GM12872 (cell line): ENCODE data around the gene FADS1.

Experiments
- TF ChIP-seq, protein P1 (sequence below): IDR thresholded peaks from 3 replicates; pipeline ENCODE4 v1.5.1; 2011; ENCODE audit warnings: low read depth, mild to moderate bottlenecking, low read length, moderate library complexity; ENCODE audit not compliant: insufficient read depth

Gene FADS1

DNA sequence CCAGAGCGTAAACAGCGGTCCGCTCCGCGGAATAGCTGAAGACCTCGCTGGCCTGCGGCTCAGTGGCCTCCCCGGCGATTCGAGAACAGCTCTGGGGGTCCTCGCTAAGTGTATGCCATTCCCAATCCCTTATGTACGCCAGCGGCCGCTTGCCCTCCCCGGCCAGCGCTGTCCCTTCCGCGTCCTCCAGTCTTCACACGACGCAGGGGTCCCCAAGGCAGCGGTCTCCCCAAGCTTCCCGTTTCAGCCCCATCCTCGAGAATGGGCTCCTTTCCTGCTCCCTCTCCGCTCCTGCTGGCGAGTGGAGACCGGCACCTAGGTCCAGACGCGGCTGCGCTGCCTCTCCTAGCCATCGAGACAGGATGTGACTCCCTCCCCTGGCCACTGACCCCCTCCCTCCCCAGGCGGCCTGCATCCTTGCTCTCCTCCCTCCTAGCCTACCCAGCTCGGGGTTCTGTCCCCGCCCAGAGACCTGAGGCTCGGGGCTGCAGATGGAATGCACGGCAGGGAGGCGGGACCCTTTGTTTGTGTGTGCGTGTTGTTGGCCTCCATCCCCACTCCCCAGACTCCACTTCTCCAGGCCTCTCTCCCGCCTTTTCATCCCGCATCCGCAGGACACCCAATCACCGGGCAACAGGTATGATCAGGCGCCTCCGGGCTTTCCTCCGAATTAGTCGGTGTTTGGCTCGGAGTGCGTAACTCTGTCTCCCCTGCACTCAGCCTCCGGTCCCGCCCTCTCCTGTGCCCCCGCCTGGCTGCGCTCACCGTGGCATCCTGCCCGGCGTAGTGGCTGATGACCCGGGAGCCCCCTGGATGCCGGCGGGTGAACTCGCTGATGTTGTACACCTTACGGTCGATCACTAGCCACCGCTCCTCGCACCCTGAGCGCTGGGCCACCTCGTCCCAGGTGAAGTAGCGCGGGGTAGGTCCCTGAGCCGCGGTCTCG, 740 bp downstream of the FADS1 start:
- TF ChIP-seq, protein P1, sequence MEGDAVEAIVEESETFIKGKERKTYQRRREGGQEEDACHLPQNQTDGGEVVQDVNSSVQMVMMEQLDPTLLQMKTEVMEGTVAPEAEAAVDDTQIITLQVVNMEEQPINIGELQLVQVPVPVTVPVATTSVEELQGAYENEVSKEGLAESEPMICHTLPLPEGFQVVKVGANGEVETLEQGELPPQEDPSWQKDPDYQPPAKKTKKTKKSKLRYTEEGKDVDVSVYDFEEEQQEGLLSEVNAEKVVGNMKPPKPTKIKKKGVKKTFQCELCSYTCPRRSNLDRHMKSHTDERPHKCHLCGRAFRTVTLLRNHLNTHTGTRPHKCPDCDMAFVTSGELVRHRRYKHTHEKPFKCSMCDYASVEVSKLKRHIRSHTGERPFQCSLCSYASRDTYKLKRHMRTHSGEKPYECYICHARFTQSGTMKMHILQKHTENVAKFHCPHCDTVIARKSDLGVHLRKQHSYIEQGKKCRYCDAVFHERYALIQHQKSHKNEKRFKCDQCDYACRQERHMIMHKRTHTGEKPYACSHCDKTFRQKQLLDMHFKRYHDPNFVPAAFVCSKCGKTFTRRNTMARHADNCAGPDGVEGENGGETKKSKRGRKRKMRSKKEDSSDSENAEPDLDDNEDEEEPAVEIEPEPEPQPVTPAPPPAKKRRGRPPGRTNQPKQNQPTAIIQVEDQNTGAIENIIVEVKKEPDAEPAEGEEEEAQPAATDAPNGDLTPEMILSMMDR, result peak; percentile 26; the same call in 1 of the 3 replicates

DNA sequence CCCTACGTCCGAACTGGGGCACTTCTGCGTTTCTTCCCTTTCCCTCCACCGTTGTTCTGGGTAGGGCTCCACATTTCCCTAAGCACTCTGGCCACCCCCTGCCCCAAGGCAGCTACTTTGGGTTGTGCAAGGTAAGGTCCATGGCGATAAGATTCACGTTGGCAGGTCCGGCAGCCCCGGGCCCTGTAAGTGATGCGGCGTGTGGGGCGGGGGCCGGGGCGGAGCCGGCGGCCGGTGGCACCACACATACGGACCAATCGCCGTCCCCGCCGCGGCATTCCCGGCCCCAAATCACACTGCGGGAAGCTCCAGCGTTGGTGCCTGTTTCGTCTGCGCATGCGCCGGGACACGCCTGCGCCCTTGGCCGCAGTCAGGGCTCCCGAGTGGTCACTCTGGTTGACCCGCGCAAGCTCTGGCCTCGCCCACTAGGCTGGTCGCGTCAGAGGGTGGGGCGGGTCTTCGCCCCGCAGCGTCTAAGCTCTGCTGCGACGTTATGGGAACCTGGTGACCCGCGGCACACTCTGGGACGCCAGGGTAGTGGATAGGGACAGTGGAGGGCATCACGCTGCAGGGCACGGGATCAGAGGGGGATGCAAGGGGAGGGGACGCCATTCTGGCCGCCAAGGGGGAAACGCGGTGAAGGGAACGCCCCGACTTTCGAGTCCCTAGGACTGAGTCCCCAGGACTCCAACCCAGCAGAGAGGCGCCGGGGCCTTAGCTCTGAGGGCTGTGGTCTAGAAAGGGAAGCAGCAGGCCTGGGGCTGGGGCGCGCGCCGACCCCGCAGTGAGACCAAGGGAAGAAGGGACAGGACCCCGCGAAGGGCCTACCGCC, 1.6 kb downstream of the FADS1 start:
- TF ChIP-seq, protein P1, result no peak

DNA sequence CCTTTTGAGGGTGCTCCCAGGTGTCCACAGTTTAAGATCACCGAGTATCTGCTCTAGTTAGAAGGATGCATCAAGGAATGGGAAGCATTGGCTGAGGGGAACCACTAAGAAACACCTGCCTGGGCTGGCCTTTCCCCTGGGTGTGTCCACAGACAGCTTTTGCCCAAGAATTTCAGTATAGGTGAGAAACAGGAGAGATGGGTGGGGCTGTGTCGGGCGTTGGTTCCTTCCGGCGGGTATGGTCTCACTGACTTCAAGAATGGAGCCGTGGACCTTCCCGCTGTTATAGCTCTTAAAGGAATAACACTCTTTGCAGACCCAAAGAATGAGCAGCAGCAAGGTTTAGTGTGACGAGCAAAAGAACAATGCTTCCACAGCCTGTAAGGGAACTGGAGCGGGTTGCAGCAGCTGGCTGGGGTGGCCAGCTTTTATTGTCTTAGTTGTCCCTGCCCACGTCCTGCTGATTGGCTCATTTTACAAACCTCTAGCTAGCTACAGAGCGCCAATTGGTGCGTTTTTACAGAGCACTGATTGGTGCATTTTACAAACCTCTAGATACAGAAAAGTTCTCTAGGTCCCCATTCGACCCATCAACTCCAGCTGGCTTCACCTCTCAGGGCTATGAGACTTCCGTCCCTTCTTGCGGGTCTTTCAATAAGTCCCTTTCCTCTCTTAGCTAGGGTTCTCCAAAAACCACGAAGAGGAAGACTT, 2.4 kb downstream of the FADS1 start:
- TF ChIP-seq, protein P1, result no peak

DNA sequence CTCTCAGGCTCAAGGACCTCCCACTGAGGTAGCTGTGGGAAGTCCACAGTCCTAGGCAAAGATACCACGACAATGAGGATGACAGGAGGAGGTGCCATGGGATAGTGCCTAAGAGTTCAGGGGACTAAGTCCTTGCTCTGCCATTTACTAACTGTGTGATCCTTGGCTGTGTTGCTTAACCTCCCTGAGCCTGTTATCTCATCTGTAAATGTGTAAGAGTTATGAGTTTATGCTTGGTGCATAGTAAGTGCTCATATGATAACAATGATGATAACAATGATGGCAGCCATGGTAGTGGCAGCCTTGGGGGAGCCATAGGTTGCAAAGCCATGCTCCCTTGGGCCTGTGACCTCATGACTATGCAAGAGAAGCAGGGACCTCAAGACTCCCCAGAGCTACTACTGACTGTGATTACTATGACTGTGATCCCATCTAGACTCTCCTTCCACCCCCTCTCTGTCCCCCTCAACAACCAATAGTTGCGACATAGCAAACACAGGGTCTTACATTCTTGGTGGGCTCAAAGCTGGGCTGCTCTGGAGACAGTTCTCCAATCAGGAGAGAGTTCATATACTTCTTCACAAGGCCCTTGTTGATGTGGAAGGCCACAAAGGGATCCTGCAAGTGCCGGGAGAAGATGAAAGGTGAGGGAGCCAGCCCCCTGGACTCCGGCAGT, 3.9 kb downstream of the FADS1 start:
- TF ChIP-seq, protein P1, result no peak

DNA sequence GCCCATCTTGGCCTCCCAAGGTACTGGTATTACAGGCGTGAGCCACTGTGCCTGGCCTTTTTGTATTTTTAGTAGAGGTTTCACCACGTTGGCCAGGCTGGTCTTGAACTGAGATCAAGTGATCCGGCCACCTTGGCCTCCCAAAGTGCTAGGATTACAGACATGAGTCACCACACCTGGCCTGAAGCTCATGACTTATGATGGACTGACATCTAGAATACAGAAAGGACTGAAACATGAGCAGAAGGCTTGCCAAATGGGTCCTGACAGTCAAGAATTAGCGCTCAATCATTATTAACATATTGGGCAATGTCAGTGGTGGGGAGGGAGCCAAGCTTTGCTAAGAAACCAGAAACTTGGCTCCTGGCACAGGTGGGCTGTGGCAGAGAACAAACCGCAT, 5.0 kb downstream of the FADS1 start:
- TF ChIP-seq, protein P1, result no peak

DNA sequence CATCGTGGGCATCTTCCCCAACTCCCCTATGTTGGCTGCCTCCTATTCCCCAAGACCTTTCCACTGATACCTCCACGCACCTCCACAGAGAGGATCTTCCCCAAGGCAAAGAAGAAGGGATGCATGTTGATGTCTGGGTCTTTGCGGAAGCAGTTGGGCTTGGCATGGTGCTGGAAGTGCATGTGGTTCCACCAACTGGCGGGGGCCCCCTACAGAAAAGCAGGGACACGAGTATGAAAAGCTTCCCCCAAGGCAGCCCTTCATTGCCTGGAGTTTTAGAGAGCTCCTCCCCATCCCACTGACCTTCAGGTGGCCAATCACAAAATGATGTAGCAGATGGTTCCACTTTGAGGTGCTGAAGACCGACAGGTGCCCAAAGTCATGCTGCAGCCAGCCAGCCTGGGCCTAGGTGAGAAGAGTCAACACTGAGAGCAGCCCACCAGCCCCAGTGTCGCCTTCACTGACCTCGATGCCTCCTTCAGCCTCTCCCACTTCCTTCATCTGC, 6.1 kb downstream of the FADS1 start:
- TF ChIP-seq, protein P1, result no peak
